ENCODE results near the gene CNOT10.

CNOT10 gene

DNA sequence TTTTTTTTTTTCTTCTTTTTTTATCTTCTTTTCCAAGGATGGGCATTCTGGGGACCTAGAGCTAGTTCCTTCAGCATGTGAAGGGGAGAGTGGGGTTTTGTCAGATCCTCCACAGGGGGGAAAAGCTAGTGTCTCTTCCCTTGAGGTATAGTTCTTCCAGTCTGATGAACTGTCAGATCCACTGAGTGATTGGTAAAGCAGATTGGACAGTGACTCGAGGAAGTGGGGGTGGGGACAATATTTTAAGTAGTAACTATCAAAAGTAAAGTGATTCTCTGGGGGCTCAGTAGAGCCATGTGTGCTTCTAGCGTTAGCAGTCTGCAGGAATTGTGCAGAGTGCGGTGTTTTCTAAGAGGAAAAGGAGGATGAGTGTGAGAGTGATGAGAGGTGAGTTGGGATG lies 70.8 kb downstream of the CNOT10 start (continued):
- TF ChIP-seq, protein P1, sequence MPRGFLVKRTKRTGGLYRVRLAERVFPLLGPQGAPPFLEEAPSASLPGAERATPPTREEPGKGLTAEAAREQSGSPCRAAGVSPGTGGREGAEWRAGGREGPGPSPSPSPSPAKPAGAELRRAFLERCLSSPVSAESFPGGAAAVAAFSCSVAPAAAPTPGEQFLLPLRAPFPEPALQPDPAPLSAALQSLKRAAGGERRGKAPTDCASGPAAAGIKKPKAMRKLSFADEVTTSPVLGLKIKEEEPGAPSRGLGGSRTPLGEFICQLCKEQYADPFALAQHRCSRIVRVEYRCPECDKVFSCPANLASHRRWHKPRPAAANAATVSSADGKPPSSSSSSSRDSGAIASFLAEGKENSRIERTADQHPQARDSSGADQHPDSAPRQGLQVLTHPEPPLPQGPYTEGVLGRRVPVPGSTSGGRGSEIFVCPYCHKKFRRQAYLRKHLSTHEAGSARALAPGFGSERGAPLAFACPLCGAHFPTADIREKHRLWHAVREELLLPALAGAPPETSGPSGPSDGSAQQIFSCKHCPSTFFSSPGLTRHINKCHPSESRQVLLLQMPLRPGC (tag by site-specific recombination; IDR thresholded peaks at IDR 0.05): no peak
- no peak for TF ChIP-seq ZIC2 (tag by site-specific recombination; IDR thresholded peaks at IDR 0.05)
- TF ChIP-seq OSR2 (tag by site-specific recombination; IDR thresholded peaks at IDR 0.05): no peak
- TF ChIP-seq, protein P2, sequence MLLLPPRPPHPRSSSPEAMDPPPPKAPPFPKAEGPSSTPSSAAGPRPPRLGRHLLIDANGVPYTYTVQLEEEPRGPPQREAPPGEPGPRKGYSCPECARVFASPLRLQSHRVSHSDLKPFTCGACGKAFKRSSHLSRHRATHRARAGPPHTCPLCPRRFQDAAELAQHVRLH (tag by site-specific recombination; IDR thresholded peaks at IDR 0.05): no peak
- no peak for TF ChIP-seq ZFP41 (tag by site-specific recombination; IDR thresholded peaks at IDR 0.05; ENCODE audit: borderline replicate concordance)
- no peak for TF ChIP-seq KLF16 (tag by site-specific recombination; IDR thresholded peaks at IDR 0.05)
- TF ChIP-seq ZNF354C (tag by site-specific recombination; IDR thresholded peaks at IDR 0.05; ENCODE audit: borderline replicate concordance, low read depth): no peak

DNA sequence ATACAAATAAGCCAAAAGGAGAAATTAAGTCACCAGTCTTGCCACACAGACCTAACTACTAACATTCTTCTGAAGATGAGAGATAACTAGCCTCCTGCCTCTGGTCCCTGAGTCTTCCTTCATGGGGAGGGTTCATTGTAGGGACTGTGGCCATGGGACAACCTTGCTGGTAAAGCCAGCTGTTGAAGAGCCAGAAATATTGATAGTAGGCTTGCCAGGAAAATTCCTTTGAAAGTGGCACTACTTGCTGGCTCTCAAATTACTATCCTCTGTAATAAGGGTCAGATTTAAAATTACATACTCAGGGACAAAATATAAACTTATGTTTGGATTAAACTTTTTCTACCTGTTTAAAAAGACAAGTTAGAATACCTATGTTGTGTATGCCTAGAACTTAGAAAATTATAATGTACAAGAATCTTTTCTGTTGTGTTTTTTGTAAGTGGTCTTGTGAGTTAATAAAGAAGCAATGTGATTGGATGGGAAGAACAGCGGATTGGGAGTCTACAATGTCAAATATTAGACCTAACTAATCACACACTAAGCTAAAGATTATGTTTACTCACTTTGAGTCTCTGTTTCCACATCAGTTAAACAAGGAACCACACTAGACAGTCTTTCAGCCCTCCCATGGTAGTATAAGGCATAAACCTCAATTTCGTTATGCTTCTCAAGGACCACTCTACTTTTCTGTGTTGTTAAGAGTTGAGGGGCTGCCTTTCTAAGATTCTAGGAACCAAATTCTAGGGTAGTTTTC lies 72.8 kb downstream of the CNOT10 start:
- TF ChIP-seq ZBTB17 (tag by site-specific recombination; IDR thresholded peaks at IDR 0.05) (peak; percentile 41; the same call in 1 of the 2 replicates), ZNF76 (tag by site-specific recombination; IDR thresholded peaks at IDR 0.05; ENCODE audit: borderline replicate concordance, low read depth) (no peak)
- H3K4me3 ChIP-seq (ENCODE audit: low read depth, low read length): no peak overlapping the region
- CTCF ChIA-PET: interaction anchor here (0.5 kb wide), 1 partner anchor 32 kb away, joined by 3 read pairs; no protein-coding TSS in a partner anchor
- H3K27ac ChIP-seq (ENCODE audit: extremely low read depth, low read depth, low read length): no peak overlapping the region
- H3K4me1 ChIP-seq (ENCODE audit: control insufficient read depth, insufficient read depth, low read length): no peaks in the 10 kb centered on the region
- H3K36me3 ChIP-seq (ENCODE audit: control insufficient read depth in 2 of 2, insufficient read depth in 1 of 2, low read length in 2 of 2): peaks cover 7 to 35% of the 10 kb centered on the region in 2 experiments; a peak in 2 of 3 replicates
- H3K9me3 ChIP-seq (ENCODE audit: control insufficient read depth, insufficient read depth, low read depth, low read length): no peaks in the 10 kb centered on the region
- POLR2A ChIA-PET: no interaction called here

DNA sequence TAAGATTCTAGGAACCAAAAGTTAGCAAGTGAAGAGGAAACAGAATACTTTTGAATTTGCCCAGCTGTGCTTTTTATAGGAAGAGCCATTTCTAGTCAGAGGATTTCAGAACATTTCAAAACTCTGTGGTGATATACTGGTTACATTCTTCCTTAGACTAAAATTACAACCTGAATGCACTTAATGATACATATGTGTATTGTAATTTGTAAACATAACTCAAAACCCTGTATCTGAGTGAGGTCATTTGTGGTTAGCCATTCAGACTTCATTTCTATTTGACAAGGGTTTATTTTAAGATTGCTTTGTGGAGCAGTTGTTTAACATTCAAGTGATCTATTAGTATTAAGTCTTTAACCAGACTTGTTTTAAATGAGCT lies 73.4 kb downstream of the CNOT10 start:
- H3K36me3 ChIP-seq (ENCODE audit: control insufficient read depth in 2 of 2, insufficient read depth in 1 of 2, low read length in 2 of 2): peaks cover 7 to 33% of the 10 kb centered on the region in 2 experiments; a peak in 2 of 3 replicates
- H3K27ac ChIP-seq (ENCODE audit: extremely low read depth, low read depth, low read length): no peak overlapping the region
- ChIA-PET CTCF (no interaction called here), POLR2A (no interaction called here)
- no peak overlapping the region for H3K4me3 ChIP-seq (ENCODE audit: low read depth, low read length)
- TF ChIP-seq, protein P3, sequence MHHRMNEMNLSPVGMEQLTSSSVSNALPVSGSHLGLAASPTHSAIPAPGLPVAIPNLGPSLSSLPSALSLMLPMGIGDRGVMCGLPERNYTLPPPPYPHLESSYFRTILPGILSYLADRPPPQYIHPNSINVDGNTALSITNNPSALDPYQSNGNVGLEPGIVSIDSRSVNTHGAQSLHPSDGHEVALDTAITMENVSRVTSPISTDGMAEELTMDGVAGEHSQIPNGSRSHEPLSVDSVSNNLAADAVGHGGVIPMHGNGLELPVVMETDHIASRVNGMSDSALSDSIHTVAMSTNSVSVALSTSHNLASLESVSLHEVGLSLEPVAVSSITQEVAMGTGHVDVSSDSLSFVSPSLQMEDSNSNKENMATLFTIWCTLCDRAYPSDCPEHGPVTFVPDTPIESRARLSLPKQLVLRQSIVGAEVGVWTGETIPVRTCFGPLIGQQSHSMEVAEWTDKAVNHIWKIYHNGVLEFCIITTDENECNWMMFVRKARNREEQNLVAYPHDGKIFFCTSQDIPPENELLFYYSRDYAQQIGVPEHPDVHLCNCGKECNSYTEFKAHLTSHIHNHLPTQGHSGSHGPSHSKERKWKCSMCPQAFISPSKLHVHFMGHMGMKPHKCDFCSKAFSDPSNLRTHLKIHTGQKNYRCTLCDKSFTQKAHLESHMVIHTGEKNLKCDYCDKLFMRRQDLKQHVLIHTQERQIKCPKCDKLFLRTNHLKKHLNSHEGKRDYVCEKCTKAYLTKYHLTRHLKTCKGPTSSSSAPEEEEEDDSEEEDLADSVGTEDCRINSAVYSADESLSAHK (tag by site-specific recombination; IDR thresholded peaks at IDR 0.05): no peak
- no peak for TF ChIP-seq ZNF23 (tag by site-specific recombination; IDR thresholded peaks at IDR 0.05; ENCODE audit: borderline replicate concordance)
- no peak for TF ChIP-seq ZNF785 (tag by site-specific recombination; IDR thresholded peaks at IDR 0.05)
- no peaks in the 10 kb centered on the region for H3K9me3 ChIP-seq (ENCODE audit: control insufficient read depth, insufficient read depth, low read depth, low read length)
- H3K4me1 ChIP-seq (ENCODE audit: control insufficient read depth, insufficient read depth, low read length): no peaks in the 10 kb centered on the region

DNA sequence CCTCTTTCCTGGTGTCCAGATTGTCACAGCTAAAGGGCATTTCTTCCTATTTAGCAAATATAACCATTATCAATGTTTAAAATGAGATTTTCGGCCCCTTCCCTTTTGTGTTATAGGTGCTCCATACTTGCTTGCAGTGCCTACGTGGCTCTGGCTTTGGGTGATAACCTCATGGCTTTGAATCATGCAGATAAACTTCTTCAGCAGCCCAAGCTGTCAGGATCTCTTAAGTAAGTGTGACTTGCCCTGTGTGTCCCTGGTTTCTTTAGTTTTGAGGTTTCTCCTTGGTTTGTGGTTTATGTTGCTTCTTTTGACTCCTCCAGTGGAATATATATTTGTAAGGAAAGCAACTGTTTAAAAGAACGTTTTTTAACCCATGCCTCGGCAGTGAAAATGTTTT lies 74.4 kb downstream of the CNOT10 start:
- Histone ChIP-seq H3K4me1 (ENCODE audit: control insufficient read depth, insufficient read depth, low read length) (no peaks in the 10 kb centered on the region), H3K36me3 (ENCODE audit: control insufficient read depth in 2 of 2, insufficient read depth in 1 of 2, low read length in 2 of 2) (peaks cover 7 to 39% of the 10 kb centered on the region in 2 experiments; a peak in 2 of 3 replicates), H3K9me3 (ENCODE audit: control insufficient read depth, insufficient read depth, low read depth, low read length) (no peaks in the 10 kb centered on the region), H3K4me3 (ENCODE audit: low read depth, low read length) (no peak overlapping the region), H3K27ac (ENCODE audit: extremely low read depth, low read depth, low read length) (no peak overlapping the region)
- TF ChIP-seq ZNF366 (tag by site-specific recombination; conservative IDR thresholded peaks at IDR 0.05) (no peak), ZBTB17 (tag by site-specific recombination; IDR thresholded peaks at IDR 0.05) (no peak), MEIS1 (CRISPR knock-in tag; IDR thresholded peaks at IDR 0.05; ENCODE audit: borderline replicate concordance) (no peak), PRDM1 (tag by site-specific recombination; IDR thresholded peaks at IDR 0.05) (no peak), GFI1B (tag by site-specific recombination; IDR thresholded peaks at IDR 0.05) (no peak), ZNF221 (tag by site-specific recombination; IDR thresholded peaks at IDR 0.05; ENCODE audit: borderline replicate concordance) (no peak), SALL2 (tag by site-specific recombination; IDR thresholded peaks at IDR 0.05; ENCODE audit: borderline replicate concordance) (no peak), ZNF768 (tag by site-specific recombination; IDR thresholded peaks at IDR 0.05) (no peak)
- TF ChIP-seq, protein P4, sequence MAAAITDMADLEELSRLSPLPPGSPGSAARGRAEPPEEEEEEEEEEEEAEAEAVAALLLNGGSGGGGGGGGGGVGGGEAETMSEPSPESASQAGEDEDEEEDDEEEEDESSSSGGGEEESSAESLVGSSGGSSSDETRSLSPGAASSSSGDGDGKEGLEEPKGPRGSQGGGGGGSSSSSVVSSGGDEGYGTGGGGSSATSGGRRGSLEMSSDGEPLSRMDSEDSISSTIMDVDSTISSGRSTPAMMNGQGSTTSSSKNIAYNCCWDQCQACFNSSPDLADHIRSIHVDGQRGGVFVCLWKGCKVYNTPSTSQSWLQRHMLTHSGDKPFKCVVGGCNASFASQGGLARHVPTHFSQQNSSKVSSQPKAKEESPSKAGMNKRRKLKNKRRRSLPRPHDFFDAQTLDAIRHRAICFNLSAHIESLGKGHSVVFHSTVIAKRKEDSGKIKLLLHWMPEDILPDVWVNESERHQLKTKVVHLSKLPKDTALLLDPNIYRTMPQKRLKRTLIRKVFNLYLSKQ (tag by site-specific recombination; IDR thresholded peaks at IDR 0.05; ENCODE audit: borderline replicate concordance): no peak
- CTCF ChIA-PET: interaction anchor here (0.7 kb wide), 1 partner anchor 29 kb away, joined by 5 read pairs; no protein-coding TSS in a partner anchor
- POLR2A ChIA-PET: no interaction called here

Measured in HEK293 (cell line).